Endothelial cell of umbilical vein (primary cell): ENCODE measurements around the gene CCDC120. TPM values are rescaled to one million over a fixed set of nuclear protein-coding genes. Genes with fewer than 3 reads are reported as not detected.

Experiments used
- BruUV-seq: library from RNA; stranded (reverse); fragments of 400-500 nt; replicated peaks from 2 replicates; lab custom pipeline; 2021; lab: Mats Ljungman, UMichigan
- CTCF ChIA-PET: fragments of 300-600, 350-600 bp; sonication (Branson Sonifier 250); formaldehyde crosslinking; loops from one replicate; lab custom pipeline; 2021; ENCODE audit warnings: antibody characterized with exemption, inconsistent platforms; lab: Charles Lee
- POLR2A ChIA-PET: fragments of 300-600, 350-600 bp; sonication (Branson Sonifier 250); formaldehyde crosslinking; loops from one replicate; lab custom pipeline; 2021; ENCODE audit warnings: antibody characterized with exemption, inconsistent platforms; lab: Charles Lee
- DNase-seq: peaks from one replicate; pipeline ENCODE4 v3.0.0-alpha.2; 2011; ENCODE audit warnings: low read depth, low spot score
- FAIRE-seq: peaks from 2 replicates; lab custom pipeline; 2011; peaks lifted over from hg19 to GRCh38; lab: Jason Lieb, UNC
- H2AFZ ChIP-seq: 2 replicates; pipeline ENCODE4 v1.6.0; 2012; ENCODE audit warnings: low read depth, low read length, control low read depth, inconsistent platforms
- H3K27ac ChIP-seq: 2 replicates; pipeline ENCODE4 v1.5.1; 2011; ENCODE audit warnings: low read depth, mild to moderate bottlenecking, control low read depth, low read length, moderate library complexity; ENCODE audit not compliant: insufficient read depth
- H3K27me3 ChIP-seq, 2 experiments: 2 replicates each; pipeline versions ENCODE4 v1.6.0 to v1.6.1; 2011; ENCODE audit warnings: low read length in 2 of 2, mixed read lengths in 1 of 2; ENCODE audit not compliant: control insufficient read depth in 2 of 2, insufficient read depth in 2 of 2
- H3K36me3 ChIP-seq, 2 experiments: 2 replicates in 1 of 2; 3 replicates in 1 of 2; pipeline ENCODE4 v1.5.1; 2011; ENCODE audit warnings: low read length in 2 of 2, mild to moderate bottlenecking in 1 of 2, moderate library complexity in 1 of 2; ENCODE audit not compliant: control insufficient read depth in 2 of 2, insufficient read depth in 2 of 2; ENCODE audit errors: extremely low read depth in 1 of 2
- H3K4me1 ChIP-seq: 3 replicates; pipeline ENCODE4 v1.5.1; 2011; ENCODE audit warnings: mild to moderate bottlenecking, low read length; ENCODE audit not compliant: control insufficient read depth, insufficient read depth; ENCODE audit errors: extremely low read depth
- H3K4me2 ChIP-seq: 2 replicates; pipeline ENCODE4 v1.6.1; 2011; ENCODE audit warnings: low read length, control low read depth, mixed read lengths; ENCODE audit not compliant: insufficient read depth
- H3K4me3 ChIP-seq, 3 experiments: fragments of 200-600 bp in 1 of 3; sonication (generic), shearing (Covaris generic) in 1 of 3; replicated peaks in 1 of 3; 2 replicates each; pipeline ENCODE4 v1.5.1; 2011 to 2016; ENCODE audit warnings: control low read depth in 3 of 3, low read length in 3 of 3, mild to moderate bottlenecking in 2 of 3, inconsistent platforms in 1 of 3, low read depth in 1 of 3, moderate library complexity in 1 of 3; ENCODE audit not compliant: insufficient read depth in 1 of 3
- H3K79me2 ChIP-seq: 2 replicates; pipeline ENCODE4 v1.6.0; 2012; ENCODE audit warnings: low read length, inconsistent platforms; ENCODE audit not compliant: control insufficient read depth, insufficient read depth
- H3K9ac ChIP-seq: replicated peaks from 2 replicates; pipeline ENCODE3; 2011; ENCODE audit warnings: low read length, control low read depth; ENCODE audit not compliant: insufficient read depth; ENCODE audit errors: extremely low read depth
- H3K9me1 ChIP-seq: replicated peaks from 3 replicates; pipeline ENCODE4 v1.6.0; 2011; ENCODE audit warnings: mild to moderate bottlenecking, low read length; ENCODE audit not compliant: control insufficient read depth, insufficient read depth; ENCODE audit errors: extremely low read depth
- H3K9me3 ChIP-seq: replicated peaks from 2 replicates; pipeline ENCODE4 v1.5.1; 2012; ENCODE audit warnings: low read length, inconsistent platforms; ENCODE audit not compliant: control insufficient read depth, insufficient read depth
- H4K20me1 ChIP-seq: replicated peaks from 2 replicates; pipeline ENCODE3; 2011; ENCODE audit warnings: mild to moderate bottlenecking, low read length; ENCODE audit not compliant: control insufficient read depth, insufficient read depth; ENCODE audit errors: extremely low read depth
- CTCF ChIP-seq, 2 donors: IDR thresholded peaks; 1 replicate in 1 of 2; 2 replicates in 1 of 2; pipeline ENCODE4 v1.5.1; 2011; ENCODE audit warnings: low read length in 2 of 2, mild to moderate bottlenecking in 2 of 2, moderate library complexity in 2 of 2, control low read depth in 1 of 2, inconsistent platforms in 1 of 2, low read depth in 1 of 2; ENCODE audit not compliant: insufficient read depth in 1 of 2; ENCODE audit errors: extremely low read depth in 1 of 2
- EZH2 ChIP-seq: IDR thresholded peaks from 2 replicates; pipeline ENCODE4 v1.6.1; 2012; ENCODE audit warnings: borderline replicate concordance, low read depth, mild to moderate bottlenecking, moderate library complexity, low read length, inconsistent platforms; ENCODE audit not compliant: severe bottlenecking
- POLR2A ChIP-seq: IDR thresholded peaks from 2 replicates; pipeline ENCODE4 v1.6.1; 2012; ENCODE audit warnings: low read depth, mild to moderate bottlenecking, control low read depth, low read length
- POLR2AphosphoS5 ChIP-seq: IDR thresholded peaks from 2 replicates; pipeline ENCODE4 v1.6.1; 2012; ENCODE audit warnings: low read depth, mild to moderate bottlenecking, control low read depth, low read length, moderate library complexity; ENCODE audit not compliant: insufficient read depth
- dilution Hi-C: fragments of 300-500 bp; cut with MboI; formaldehyde crosslinking; loops from one replicate; pipeline ENCODE4 v1.15.0; 2019; ENCODE audit warnings: low sequenced_read_pairs; ENCODE audit not compliant: extremely low pct_ligation_motif_present
- intact Hi-C: fragments of 100-400 bp; cut with micrococcal nuclease; formaldehyde crosslinking; loops from one replicate; pipeline ENCODE4 v1.10.0; 2022
- polyA plus RNA-seq, 4 experiments: library from polyadenylated mRNA; depleted of rRNA in 3 of 4; stranded (reverse) in 3 of 4; unstranded in 1 of 4; fragments of >200 nt; gene quantifications; 2 replicates each; pipeline versions ENCODE4 v1.2.1 to v1.2.3, GENCODE V29; 2011 to 2012; ENCODE audit warnings: missing spikeins in 1 of 4
- total RNA-seq: library from RNA; stranded (reverse); gene quantifications from 2 replicates; pipeline ENCODE4 v1.2.3, GENCODE V29; 2021

CCDC120 gene
- total and polyA plus RNA-seq, 2 donors (not counting 3 experiments of a cell fraction or from before 2014, with no cell fraction given), result 2.8 to 5.7 TPM

GRCh38 chrX:49037883-49038475, 20.8 kb upstream of the CCDC120 start:
- TF ChIP-seq EZH2 (no peak), CTCF (IDR thresholded peaks at IDR 0.05; ENCODE audit: extremely low read depth in 1 of 2, insufficient read depth in 1 of 2, low read depth in 1 of 2, low read length in 2 of 2) (no peak), POLR2AphosphoS5 (no peak), POLR2A (no peak)
- DNase-seq (no peak), FAIRE-seq (no peak)
- no peak overlapping the region for H3K9ac ChIP-seq
- H2AFZ ChIP-seq, result no peak overlapping the region
- H3K36me3 ChIP-seq, result peaks cover 5 to 24% of the 10 kb centered on the region in 2 experiments
- H4K20me1 ChIP-seq, result no peaks in the 10 kb centered on the region
- H3K4me3 ChIP-seq, result no peak overlapping the region
- dilution Hi-C loops, result no loop called here
- no peaks in the 10 kb centered on the region for H3K9me3 ChIP-seq
- CTCF ChIA-PET, result no interaction called here
- intact Hi-C loops, result no loop called here
- no peaks in the 10 kb centered on the region for H3K9me1 ChIP-seq
- H3K27ac ChIP-seq, result no peak overlapping the region
- BruUV-seq, result no TSS peak
- no peaks in the 10 kb centered on the region for H3K27me3 ChIP-seq
- H3K79me2 ChIP-seq, result peaks cover 29% of the 10 kb centered on the region
- peaks cover 28% of the 10 kb centered on the region for H3K4me1 ChIP-seq
- POLR2A ChIA-PET, result no interaction called here
- H3K4me2 ChIP-seq, result no peak overlapping the region
